Gastrocnemius medialis (tissue), 4 donors: ENCODE results near the gene MAGEB17.

Experiments used
- POLR2A ChIP-seq, 2 donors: fragments of 450-650 bp; IDR thresholded peaks; one replicate each; pipeline ENCODE4 v1.6.1; 2017; ENCODE audit warnings: antibody characterized with exemption in 2 of 2, mild to moderate bottlenecking in 2 of 2, moderate library complexity in 2 of 2
- TF ChIP-seq, protein P1 (sequence below), 5 experiments: fragments of 450-650 bp in 3 of 5; fragments of 200-600 bp in 2 of 5; sonication (generic) in 2 of 5; IDR thresholded peaks in 4 of 5; conservative IDR thresholded peaks in 1 of 5; 1 replicate in 4 of 5; 2 replicates in 1 of 5; pipeline ENCODE4 v1.5.1; 2016 to 2019; ENCODE audit warnings: antibody characterized with exemption in 5 of 5, mild to moderate bottlenecking in 3 of 5, moderate library complexity in 3 of 5

DNA sequence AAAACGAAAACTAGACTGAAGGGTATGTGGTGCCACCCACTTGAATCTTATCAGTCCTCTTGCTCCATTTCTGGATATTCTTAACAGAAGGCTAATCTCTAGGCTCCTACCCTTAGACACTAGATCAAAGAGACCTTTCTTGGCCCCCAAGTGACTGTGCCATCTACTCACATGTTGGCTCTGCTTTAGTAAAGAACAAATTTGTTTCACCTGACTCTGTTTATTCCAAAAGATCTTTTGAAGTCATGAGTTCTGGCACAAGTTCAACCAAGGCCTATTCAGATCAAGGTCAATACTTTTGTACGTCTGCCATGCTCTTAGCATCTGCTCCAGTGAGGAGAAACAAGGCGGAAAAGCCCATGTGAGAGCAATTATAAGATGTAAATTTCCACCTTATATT is 37.3 kb downstream of the MAGEB17 start:
- TF ChIP-seq, protein P1, sequence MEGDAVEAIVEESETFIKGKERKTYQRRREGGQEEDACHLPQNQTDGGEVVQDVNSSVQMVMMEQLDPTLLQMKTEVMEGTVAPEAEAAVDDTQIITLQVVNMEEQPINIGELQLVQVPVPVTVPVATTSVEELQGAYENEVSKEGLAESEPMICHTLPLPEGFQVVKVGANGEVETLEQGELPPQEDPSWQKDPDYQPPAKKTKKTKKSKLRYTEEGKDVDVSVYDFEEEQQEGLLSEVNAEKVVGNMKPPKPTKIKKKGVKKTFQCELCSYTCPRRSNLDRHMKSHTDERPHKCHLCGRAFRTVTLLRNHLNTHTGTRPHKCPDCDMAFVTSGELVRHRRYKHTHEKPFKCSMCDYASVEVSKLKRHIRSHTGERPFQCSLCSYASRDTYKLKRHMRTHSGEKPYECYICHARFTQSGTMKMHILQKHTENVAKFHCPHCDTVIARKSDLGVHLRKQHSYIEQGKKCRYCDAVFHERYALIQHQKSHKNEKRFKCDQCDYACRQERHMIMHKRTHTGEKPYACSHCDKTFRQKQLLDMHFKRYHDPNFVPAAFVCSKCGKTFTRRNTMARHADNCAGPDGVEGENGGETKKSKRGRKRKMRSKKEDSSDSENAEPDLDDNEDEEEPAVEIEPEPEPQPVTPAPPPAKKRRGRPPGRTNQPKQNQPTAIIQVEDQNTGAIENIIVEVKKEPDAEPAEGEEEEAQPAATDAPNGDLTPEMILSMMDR (IDR thresholded peaks at IDR 0.05 in 4 of 5, conservative IDR thresholded peaks at IDR 0.05 in 1 of 5), result no peak
- TF ChIP-seq POLR2A (IDR thresholded peaks at IDR 0.05), result no peak
